Natural killer cell (primary cell): ENCODE results near the gene ME1. TPM values are rescaled to one million over a fixed set of nuclear protein-coding genes. Genes with fewer than 3 reads are reported as not detected.
A peak's percentile ranks its signal among the peaks of the same experiment; 100 is the strongest.

Experiments used
- ATAC-seq, 3 donors: fragments of 150-1000 bp in 2 of 3; fragments of 200-7000 bp in 1 of 3; cut with Tn5 transposase; 1 replicate in 1 of 3; 2 replicates in 2 of 3; pipeline ENCODE4 v1.10.0; 2021; ENCODE audit warnings: mild to moderate bottlenecking in 2 of 3, moderate library complexity in 2 of 3
- DNase-seq, 2 donors: peaks; one replicate each; pipeline versions ENCODE4 v3.0.0 to v3.0.0-alpha.2; 2013 to 2021; ENCODE audit warnings: mixed read lengths in 1 of 2
- H3K27ac ChIP-seq: one replicate; pipeline ENCODE4 v1.5.1; 2013; ENCODE audit warnings: mild to moderate bottlenecking, low read length
- H3K27me3 ChIP-seq: one replicate; pipeline ENCODE4 v1.6.1; 2013; ENCODE audit warnings: low read length; ENCODE audit not compliant: control insufficient read depth, insufficient read depth
- H3K36me3 ChIP-seq: one replicate; pipeline ENCODE4 v1.6.1; 2013; ENCODE audit warnings: low read length; ENCODE audit not compliant: control insufficient read depth, insufficient read depth
- H3K4me1 ChIP-seq: one replicate; pipeline ENCODE4 v1.6.1; 2013; ENCODE audit warnings: low read length; ENCODE audit not compliant: control insufficient read depth, insufficient read depth
- H3K4me3 ChIP-seq: one replicate; pipeline ENCODE4 v1.5.1; 2013; ENCODE audit warnings: low read length
- H3K9me3 ChIP-seq: one replicate; pipeline ENCODE4 v1.6.1; 2013; ENCODE audit warnings: low read length; ENCODE audit not compliant: control insufficient read depth, insufficient read depth
- H3K27ac Mint-ChIP-seq, 2 donors: one replicate each; pipeline ENCODE4 v1.8.0; 2022; ENCODE audit warnings: mild to moderate bottlenecking in 2 of 2, mixed read lengths in 2 of 2, moderate library complexity in 1 of 2
- H3K27me3 Mint-ChIP-seq, 2 donors: one replicate each; pipeline ENCODE4 v1.8.0; 2022; ENCODE audit warnings: low read depth in 2 of 2, mixed read lengths in 2 of 2
- H3K36me3 Mint-ChIP-seq: one replicate; pipeline ENCODE4 v1.8.0; 2022; ENCODE audit warnings: mixed read lengths
- H3K4me1 Mint-ChIP-seq, 2 donors: one replicate each; pipeline ENCODE4 v1.8.0; 2022; ENCODE audit warnings: mixed read lengths in 2 of 2
- H3K4me3 Mint-ChIP-seq: one replicate; pipeline ENCODE4 v1.8.0; 2022; ENCODE audit warnings: mild to moderate bottlenecking, moderate library complexity, mixed read lengths
- H3K9me3 Mint-ChIP-seq, 2 donors: one replicate each; pipeline ENCODE4 v1.8.0; 2022; ENCODE audit warnings: mixed read lengths in 2 of 2
- WGBS: methylation state at CpG from one replicate; pipeline ENCODE4 v1.1.7; 2013; ENCODE audit warnings: missing lambda C conversion rate; ENCODE audit not compliant: insufficient coverage; 5-methylcytosine and 5-hydroxymethylcytosine counted together
- intact Hi-C: fragments of 100-400 bp; cut with micrococcal nuclease; formaldehyde crosslinking; loops from one replicate; pipeline ENCODE4 v1.14.2; 2022
- total RNA-seq, 4 donors: library from RNA; stranded (reverse); fragments of 120-200 nt in 1 of 4; gene quantifications; one replicate each; pipeline versions ENCODE4 v1.2.3 to v1.2.4, GENCODE V29; 2013 to 2022
- TF ChIP-seq, protein P1 (sequence below): fragments of 200-600 bp; IDR thresholded peaks from one replicate; pipeline ENCODE4 v1.8.0; 2022; ENCODE audit warnings: antibody characterized with exemption

ME1 gene
- total RNA-seq, 3 donors from 2014 or later (not counting 1 experiment from before 2014, with no cell fraction given), result 0.14 to 0.32 TPM; not detected in 1

DNA sequence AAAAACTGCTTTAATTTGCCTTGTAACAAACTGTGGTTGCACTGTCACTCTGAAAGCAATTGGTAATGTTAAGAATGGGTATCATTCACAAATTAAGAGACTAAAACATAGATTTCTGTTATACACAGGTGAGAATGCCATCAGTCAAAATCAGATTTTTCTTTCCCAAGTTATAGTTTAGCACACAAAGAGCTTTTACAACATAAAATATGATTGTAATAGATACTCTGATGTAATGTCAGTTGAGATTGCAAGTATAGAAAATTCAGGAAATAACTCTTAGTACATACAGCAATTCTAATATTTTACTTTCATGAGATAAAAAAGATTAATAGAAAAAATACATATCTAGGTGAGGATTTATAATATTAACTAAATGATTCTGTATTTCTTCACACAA lies 2.3 kb upstream of the ME1 start:
- DNase-seq (no peak), ATAC-seq (no peak)
- H3K4me3 Mint-ChIP-seq, result no peak overlapping the region
- Histone ChIP-seq H3K9me3 (no peaks in the 10 kb centered on the region), H3K27me3 (peaks cover 4% of the 10 kb centered on the region), H3K36me3 (no peaks in the 10 kb centered on the region), H3K4me3 (no peak overlapping the region), H3K4me1 (peaks cover 13% of the 10 kb centered on the region), H3K27ac (no peak overlapping the region)
- H3K4me1 Mint-ChIP-seq, result peaks cover 11 to 13% of the 10 kb centered on the region in 2 donors
- TF ChIP-seq, protein P1, sequence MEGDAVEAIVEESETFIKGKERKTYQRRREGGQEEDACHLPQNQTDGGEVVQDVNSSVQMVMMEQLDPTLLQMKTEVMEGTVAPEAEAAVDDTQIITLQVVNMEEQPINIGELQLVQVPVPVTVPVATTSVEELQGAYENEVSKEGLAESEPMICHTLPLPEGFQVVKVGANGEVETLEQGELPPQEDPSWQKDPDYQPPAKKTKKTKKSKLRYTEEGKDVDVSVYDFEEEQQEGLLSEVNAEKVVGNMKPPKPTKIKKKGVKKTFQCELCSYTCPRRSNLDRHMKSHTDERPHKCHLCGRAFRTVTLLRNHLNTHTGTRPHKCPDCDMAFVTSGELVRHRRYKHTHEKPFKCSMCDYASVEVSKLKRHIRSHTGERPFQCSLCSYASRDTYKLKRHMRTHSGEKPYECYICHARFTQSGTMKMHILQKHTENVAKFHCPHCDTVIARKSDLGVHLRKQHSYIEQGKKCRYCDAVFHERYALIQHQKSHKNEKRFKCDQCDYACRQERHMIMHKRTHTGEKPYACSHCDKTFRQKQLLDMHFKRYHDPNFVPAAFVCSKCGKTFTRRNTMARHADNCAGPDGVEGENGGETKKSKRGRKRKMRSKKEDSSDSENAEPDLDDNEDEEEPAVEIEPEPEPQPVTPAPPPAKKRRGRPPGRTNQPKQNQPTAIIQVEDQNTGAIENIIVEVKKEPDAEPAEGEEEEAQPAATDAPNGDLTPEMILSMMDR, result no peak
- no peak overlapping the region for H3K27ac Mint-ChIP-seq
- intact Hi-C loops, result no loop called here
- H3K36me3 Mint-ChIP-seq, result no peaks in the 10 kb centered on the region
- H3K9me3 Mint-ChIP-seq, result no peaks in the 10 kb centered on the region
- peaks cover 0 to 3% of the 10 kb centered on the region in 2 donors for H3K27me3 Mint-ChIP-seq

DNA sequence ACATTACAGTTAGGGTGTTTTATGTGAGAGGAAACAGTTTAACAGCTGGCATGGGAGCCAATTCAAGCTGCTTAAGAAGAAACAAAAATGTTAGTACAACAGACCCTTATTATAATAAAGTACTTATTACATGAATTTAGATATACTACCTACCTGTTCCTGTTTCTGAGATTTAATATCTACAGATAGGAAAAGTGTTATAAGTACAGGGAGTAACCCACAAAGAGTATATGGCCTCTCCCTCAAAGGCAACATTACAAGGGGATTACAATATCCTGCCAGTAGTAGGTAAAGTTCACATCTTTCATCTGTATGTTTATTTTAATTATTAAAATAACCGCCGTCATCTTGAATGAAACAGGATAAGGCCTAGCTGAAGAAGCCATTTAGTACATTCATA lies 1.8 kb upstream of the ME1 start:
- no peaks in the 10 kb centered on the region for H3K9me3 Mint-ChIP-seq
- H3K27me3 Mint-ChIP-seq, result peaks cover 0 to 3% of the 10 kb centered on the region in 2 donors
- no peaks in the 10 kb centered on the region for H3K9me3 ChIP-seq
- no CpG with 5 or more reads among the region's 2 CpGs for WGBS
- H3K4me3 ChIP-seq, result no peak overlapping the region
- peaks cover 13% of the 10 kb centered on the region for H3K4me1 ChIP-seq
- peak overlapping the region in 1 of 2 donors; percentile 78 for H3K27ac Mint-ChIP-seq
- intact Hi-C loops, result no loop called here
- no peaks in the 10 kb centered on the region for H3K36me3 ChIP-seq
- H3K27ac ChIP-seq, result no peak overlapping the region
- H3K4me1 Mint-ChIP-seq, result peaks cover 11 to 13% of the 10 kb centered on the region in 2 donors
- ATAC-seq, result no peak
- no peak for DNase-seq
- no peak overlapping the region for H3K4me3 Mint-ChIP-seq
- TF ChIP-seq, protein P1, result no peak
- no peaks in the 10 kb centered on the region for H3K36me3 Mint-ChIP-seq
- H3K27me3 ChIP-seq, result peaks cover 4% of the 10 kb centered on the region

DNA sequence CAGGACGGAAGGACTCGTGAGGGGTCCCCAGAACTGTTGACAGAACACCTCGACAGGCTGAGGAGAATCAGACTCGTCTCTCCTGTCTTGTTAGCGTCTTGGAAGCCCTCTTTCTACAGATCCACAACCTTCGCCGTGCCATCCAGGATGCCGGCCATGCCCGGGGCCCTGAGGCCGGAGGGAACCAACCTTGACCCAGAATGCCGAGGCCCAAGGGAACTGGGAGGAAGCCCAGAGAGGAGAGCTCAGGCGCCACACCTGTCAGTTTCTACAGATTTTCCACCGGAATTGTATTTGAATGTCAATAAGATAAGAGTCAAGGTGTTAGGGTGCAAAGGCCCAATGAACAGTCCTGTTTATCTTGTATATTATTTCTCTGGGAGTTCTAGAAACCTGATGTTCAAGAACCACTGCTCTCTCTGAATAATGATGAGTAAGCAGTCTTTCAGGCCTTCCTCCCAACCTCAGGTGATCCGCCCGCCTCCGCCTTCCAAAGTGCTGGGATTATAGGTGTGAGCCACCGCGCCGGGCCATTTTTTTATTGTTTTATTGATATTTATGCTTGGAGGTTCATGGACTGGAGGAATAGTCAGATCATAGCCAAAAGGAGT lies 799 bp upstream of the ME1 start:
- DNase-seq (no peak), ATAC-seq (no peak)
- TF ChIP-seq, protein P1, result no peak
- peak overlapping the region; percentile 78 to 90 for H3K27ac Mint-ChIP-seq
- H3K27me3 ChIP-seq, result peaks cover 4% of the 10 kb centered on the region
- no peaks in the 10 kb centered on the region for H3K36me3 ChIP-seq
- no peak overlapping the region for H3K27ac ChIP-seq
- H3K9me3 Mint-ChIP-seq, result no peaks in the 10 kb centered on the region
- peak overlapping the region; percentile 74 for H3K4me3 Mint-ChIP-seq
- H3K4me1 Mint-ChIP-seq, result peaks cover 11 to 13% of the 10 kb centered on the region in 2 donors
- H3K4me1 ChIP-seq, result peaks cover 13% of the 10 kb centered on the region
- WGBS, result 95% methylated on average over 19 of the region's 19 CpGs
- intact Hi-C loops, result no loop called here
- peak overlapping the region; percentile 25 for H3K4me3 ChIP-seq
- no peaks in the 10 kb centered on the region for H3K9me3 ChIP-seq
- H3K27me3 Mint-ChIP-seq, result peaks cover 0 to 3% of the 10 kb centered on the region in 2 donors
- no peaks in the 10 kb centered on the region for H3K36me3 Mint-ChIP-seq
